HG03039 (cell line): Measurements from ENCODE around the gene SMIM7.
"Not testable (repeated sequence)": the region's sequence is repeated elsewhere in the genome, so short reads cannot be mapped to it uniquely, and the experiment has no call there.

ENCODE experiments used
- ATAC-seq: cut with Tn5 transposase; IDR thresholded peaks from one replicate; pipeline ENCODE4 v1.9.1; 2021; ENCODE audit warnings: mild to moderate bottlenecking, moderate library complexity; ENCODE audit not compliant: unreplicated experiment

The SMIM7 gene

GRCh38 chr19:16659832-16660708 lies at the start of gene SMIM7:
SMIM7 (minus strand) TSS chr19:16660144; CDS start chr19:16660110, 34 bp downstream.
- ATAC-seq, result peak; percentile 89

- no peak for ATAC-seq
Observed at GRCh38 chr19:16703677-16704076, 43.7 kb upstream of the SMIM7 start.

DNA sequence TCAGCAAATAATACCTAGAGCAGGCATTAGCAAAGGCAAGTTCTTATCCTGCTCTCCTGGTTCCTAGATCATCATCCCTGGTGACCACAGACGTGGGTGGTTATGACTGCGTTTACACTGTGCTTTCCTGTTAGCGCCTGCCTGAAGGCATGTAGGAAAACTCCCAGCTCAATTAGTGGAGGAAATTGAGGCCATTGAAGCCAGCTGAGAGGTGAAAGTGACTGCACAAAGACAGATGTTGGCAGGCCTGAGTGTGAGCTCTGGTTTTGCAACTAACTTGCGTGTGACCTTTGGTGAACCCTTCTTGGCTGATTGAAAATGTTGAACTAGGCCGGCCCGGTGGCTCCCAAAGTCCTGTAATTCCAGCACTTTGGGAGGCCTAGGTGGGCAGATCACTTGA lies 42.2 kb upstream of the SMIM7 start:
- ATAC-seq, result no peak

GRCh38 chr19:16698914-16699313 lies 39.0 kb upstream of the SMIM7 start:
- ATAC-seq, result no peak

DNA sequence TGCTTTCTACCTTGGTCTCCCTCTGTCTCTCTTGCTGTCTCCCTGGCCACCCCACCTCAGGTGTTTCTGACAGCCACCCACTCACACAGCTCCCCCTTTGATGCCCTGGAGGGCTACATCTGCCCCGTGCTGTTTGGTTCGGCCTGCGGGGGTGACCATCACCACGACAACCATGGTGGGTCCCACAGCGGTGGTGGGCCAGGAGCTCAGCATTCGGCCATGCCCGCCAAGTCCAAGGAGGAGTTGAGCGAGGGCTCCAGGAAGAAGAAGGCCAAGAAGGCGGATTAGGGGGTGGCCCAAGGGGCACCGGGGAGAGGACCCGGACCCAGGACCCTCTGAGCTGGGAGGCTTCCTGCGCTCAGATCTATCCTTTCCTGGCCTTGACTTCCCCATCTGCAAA lies 28.1 kb upstream of the SMIM7 start:
- no peak for ATAC-seq

DNA sequence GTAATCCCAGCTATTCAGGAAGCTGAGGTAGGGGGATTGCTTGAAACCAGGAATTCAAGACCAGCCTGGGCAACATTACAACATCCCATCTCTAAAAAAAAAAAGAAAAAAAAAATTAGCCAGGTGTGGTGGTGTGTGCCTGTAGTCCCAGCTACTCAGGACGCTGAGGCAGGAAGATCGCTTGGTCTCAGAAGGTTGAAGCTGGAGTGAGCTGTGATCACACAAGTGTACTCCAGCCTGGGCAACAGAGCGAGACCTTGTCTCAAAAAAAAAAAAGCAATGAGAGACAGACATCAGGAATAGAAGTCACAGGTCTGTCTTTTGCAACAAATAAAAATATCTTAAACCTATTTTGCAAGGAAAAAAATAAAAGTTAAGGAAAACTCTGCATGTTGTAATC lies 24.3 kb upstream of the SMIM7 start:
- ATAC-seq, result no peak

GRCh38 chr19:16682539-16682938 lies 22.6 kb upstream of the SMIM7 start:
- ATAC-seq, result no peak

DNA sequence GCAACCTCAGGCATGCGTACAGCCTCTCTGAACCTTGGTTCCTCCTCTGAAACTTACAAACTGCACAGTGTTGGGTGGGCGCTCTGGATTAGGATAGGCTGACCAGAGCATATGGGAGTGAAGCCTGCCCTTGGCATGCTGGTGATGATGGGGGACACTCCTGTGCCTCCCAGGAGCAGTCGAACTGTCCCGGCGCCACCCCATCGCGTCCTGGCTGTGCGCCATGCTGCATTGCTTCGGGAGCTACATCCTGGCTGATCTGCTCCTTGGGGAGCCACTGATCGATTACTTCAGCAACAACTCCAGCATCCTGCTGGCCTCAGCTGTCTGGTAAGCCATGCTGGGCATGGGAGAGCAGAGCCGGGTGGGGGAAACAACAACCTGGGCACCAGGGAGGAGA lies 19.9 kb upstream of the SMIM7 start:
- no peak for ATAC-seq

GRCh38 chr19:16678498-16678897 lies 18.6 kb upstream of the SMIM7 start:
- no peak for ATAC-seq

DNA sequence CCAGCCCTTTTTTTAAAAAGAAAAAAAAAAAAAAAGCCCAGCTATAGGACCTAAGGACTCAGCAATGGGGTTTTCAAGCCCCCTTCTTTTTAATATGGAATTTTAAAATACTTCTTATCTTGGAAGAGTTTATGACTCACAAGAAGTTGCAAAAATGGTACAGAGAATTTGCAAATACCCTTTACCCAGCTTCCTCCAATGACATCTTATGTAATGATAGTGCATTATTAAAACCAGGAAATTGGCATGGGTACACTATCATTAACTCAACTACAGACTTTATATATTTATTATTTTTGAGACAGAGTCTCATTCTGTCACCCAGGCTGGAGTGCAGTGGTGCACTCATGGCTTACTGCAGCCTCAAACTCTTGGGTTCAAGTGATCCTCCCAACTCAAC lies 17.1 kb upstream of the SMIM7 start:
- no peak for ATAC-seq

DNA sequence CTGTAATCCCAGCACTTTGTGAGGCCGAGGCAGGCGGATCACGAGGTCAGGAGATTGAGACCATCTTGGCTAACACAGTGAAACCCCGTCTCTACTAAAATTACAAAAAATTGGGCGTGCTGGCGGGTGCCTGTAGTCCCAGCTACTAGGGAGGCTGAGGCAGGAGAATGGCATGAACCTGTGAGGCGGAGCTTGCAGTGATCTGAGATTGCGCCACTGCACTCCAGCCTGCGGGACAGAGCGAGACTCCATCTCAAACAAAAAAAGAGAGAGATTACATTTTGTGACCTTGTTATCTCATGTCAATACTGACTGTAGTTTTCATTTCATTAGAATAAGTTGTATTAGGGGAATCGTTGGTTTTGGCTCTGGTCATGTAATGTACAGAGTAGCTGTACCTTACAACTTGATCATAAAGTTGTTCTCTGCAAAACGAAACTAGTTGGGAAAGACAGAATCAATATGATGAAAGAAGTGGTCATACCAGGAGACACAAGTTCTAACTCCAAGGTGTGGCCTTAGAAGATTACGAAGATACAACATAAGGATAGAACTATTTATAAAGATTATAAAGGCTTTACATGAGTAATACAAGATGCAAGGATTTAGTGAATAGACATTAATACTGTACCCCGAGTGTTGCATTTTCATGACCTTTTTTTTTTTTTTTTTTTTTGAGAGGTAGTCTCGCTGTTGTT lies 16.3 kb upstream of the SMIM7 start:
- ATAC-seq, result no peak

GRCh38 chr19:16673839-16674238 lies 13.9 kb upstream of the SMIM7 start:
- ATAC-seq, result not testable (repeated sequence)

GRCh38 chr19:16673231-16673630 lies 13.3 kb upstream of the SMIM7 start:
- no peak for ATAC-seq

DNA sequence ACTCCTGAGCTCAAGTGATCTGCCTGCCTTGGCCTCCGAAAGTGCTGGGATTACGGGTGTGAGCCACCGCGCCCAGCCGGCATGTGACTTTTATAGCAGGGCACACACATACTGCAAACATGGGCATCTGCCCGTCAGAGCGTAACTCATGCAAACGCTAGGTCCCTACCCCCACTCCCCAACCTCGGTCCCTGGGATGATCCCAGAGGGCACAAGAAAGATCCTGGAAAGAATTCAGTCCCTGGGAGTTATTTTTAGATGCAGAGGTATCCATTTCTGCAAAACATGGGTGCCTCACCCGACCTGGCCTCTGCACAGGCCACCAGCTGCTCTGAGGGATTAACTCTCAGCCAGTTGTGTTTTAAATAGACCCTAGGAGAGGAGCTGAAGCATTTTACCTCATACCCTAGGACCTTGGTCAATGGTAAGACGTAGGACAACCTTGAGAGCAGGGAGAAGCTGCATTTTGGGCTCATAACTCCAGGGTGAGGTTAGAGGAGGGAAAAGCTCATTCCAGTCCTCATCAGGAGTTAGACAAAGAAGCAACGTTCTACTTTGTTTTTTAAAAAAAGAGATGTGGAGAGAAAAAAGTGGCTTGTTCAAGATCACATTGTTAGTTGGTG lies 11.8 kb upstream of the SMIM7 start:
- ATAC-seq, result no peak

- no peak for ATAC-seq
Observed at GRCh38 chr19:16670291-16670690, 10.3 kb upstream of the SMIM7 start.

DNA sequence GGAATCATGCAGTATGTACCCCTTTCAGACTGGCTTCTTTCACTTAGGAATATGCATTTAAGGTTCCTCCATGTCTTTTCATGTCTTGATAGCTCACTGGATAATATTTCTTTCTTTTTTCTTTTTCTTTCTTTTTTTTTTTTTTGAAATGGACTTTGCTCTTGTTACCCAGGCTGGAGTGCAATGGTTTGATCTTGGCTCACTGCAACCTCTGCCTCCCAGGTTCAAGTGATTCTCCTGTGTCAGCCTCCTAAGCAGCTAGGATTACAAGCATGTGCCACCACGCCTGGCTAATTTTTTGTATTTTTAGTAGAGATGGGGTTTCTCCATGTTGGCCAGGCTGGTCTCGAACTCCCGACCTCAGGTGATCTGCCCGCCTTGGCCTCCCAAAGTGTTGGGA lies 8.8 kb upstream of the SMIM7 start:
- ATAC-seq, result not testable (repeated sequence)

GRCh38 chr19:16668176-16668575 lies 8.2 kb upstream of the SMIM7 start:
- ATAC-seq, result no peak

DNA sequence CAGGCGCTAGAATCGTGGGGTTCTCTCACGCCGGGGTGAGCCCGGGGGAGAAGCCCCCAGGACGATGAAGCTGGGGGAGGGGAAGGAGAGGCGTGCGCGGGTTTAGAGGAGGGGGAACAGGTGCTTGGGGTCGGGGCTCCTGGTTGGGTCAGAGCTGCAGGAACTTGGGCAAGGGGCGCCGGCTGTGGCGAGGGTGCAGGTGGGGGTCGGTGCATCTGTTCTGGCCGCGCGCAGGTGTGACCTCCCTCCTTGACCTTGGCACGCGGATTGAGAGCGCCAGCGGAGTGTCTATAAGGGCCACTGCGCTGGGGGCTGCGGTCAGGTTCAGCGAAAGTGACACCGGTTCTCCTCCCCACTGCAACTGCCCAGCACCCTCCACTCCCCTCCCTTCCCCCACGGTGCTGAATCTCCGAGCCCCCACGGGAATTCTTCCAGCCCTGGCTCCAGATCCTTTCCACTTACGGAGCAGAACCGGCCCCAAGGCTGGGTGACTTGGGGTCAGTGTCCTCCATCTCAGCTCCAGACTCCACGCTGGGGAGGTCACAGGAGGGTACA lies 1.6 kb upstream of the SMIM7 start:
- no peak for ATAC-seq

DNA sequence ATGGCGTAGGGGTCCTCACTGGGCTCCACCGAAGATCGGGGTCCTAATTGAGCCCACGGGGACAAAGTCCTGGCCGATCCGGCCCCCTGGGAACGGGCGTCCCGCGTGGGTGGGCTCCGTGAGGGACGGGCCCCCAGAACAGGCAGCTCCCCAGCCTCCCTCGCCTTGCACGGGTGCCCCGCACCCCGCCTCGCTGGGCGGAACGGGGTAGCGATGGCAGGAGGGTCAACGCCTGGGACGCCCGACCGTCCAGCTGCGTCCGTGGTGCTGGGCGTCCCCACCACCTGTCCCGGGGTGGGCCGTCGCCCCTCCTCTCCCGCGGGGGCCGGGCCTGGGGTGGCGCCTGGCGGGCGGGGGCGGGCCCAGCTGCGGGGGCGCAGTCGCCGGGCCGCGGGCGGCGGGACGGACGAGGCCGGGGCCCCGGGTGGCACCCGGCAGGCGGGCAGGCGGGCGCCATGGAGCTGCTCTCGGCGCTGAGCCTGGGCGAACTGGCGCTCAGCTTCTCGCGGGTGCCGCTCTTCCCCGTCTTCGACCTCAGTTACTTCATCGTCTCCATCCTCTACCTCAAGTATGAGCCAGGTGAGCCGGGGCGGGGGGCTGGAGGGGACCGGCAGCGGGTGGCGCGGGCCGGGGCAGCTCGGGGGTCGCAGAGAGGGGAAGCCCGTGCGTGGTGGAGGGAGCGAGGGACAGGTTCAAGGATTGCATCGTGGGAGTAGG lies 977 bp upstream of the SMIM7 start, which contains the start of gene TMEM38A:
Gene TMEM38A, plus strand, starts transcription at position 377 of the 717 bp plus-strand sequence. Its CDS starts 79 bp downstream, at position 456.
- peak; percentile 20 for ATAC-seq

- ATAC-seq, result no peak
Observed at GRCh38 chr19:16659464-16659831, 496 bp downstream of the SMIM7 start.

DNA sequence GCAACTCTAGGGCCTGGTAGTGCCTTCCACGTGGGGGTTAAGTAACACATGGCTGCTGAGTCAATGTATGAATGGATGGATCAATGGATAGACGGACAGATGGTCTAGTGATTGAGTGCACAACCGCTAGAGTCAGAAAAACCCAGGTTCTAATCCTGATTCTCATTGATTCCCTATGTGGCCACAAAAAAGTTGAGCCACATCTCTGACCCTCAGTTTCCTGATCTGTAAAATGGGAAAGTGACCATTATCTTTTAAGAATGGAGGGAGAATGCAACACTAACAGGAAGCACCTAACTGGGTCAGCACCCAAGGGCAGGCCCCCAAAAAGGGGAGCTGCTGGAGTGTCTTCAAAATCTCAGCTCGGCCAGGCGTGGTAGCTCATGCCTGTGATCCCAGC lies 2.6 kb downstream of the SMIM7 start:
- no peak for ATAC-seq
